Adrenal gland (tissue), 12 donors: ENCODE results near the gene EIF1AD. TPM values are rescaled to one million over a fixed set of nuclear protein-coding genes. Genes with fewer than 3 reads are reported as not detected.

Source experiments
- DNase-seq, 7 donors: peaks; one replicate each; pipeline ENCODE4 v3.0.0-alpha.2; 2019 to 2020
- H3K27ac ChIP-seq, 5 donors: fragments of 200-600 bp; sonication (generic) in 4 of 5; 1 replicate in 3 of 5; 2 replicates in 2 of 5; pipeline versions ENCODE4 v1.5.1 to v1.8.0; 2016 to 2020; ENCODE audit warnings: mild to moderate bottlenecking in 1 of 5
- H3K27me3 ChIP-seq: fragments of 200-600 bp; 2 replicates; pipeline ENCODE4 v1.8.0; 2021
- H3K36me3 ChIP-seq, 2 donors: fragments of 200-600 bp; replicated peaks in 1 of 2; 1 replicate in 1 of 2; 2 replicates in 1 of 2; pipeline versions ENCODE4 v1.5.1 to v1.8.0; 2018 to 2022
- H3K4me1 ChIP-seq, 2 donors: fragments of 200-600 bp; replicated peaks in 1 of 2; 1 replicate in 1 of 2; 2 replicates in 1 of 2; pipeline versions ENCODE4 v1.5.1 to v1.8.0; 2018 to 2021
- H3K4me3 ChIP-seq, 4 donors: fragments of 200-600 bp; sonication (generic) in 3 of 4; one replicate each; pipeline ENCODE4 v1.5.1; 2016 to 2018
- H3K9me3 ChIP-seq, 3 donors: fragments of 200-600 bp; sonication (generic) in 1 of 3; replicated peaks in 1 of 3; 1 replicate in 2 of 3; 2 replicates in 1 of 3; pipeline versions ENCODE4 v1.5.1 to v1.8.0; 2016 to 2021
- CTCF ChIP-seq, 6 experiments: fragments of 450-650 bp in 4 of 6; fragments of 200-600 bp in 2 of 6; sonication (generic) in 1 of 6; IDR thresholded peaks; 1 replicate in 5 of 6; 2 replicates in 1 of 6; pipeline versions ENCODE4 v1.5.1 to v1.8.0; 2016 to 2021; ENCODE audit warnings: antibody characterized with exemption in 6 of 6, mild to moderate bottlenecking in 2 of 6, moderate library complexity in 1 of 6
- POLR2A ChIP-seq, 2 donors: fragments of 450-650 bp; IDR thresholded peaks; one replicate each; pipeline ENCODE4 v1.6.1; 2017; ENCODE audit warnings: antibody characterized with exemption in 2 of 2, mild to moderate bottlenecking in 2 of 2, moderate library complexity in 1 of 2
- WGBS, 4 donors: extraction: QIAGEN DNeasy Blood & Tissue Kit in 2 of 4; methylation state at CpG; one replicate each; pipeline versions ENCODE4 v1.1.5 to v1.1.7; 2013 to 2017; 5-methylcytosine and 5-hydroxymethylcytosine counted together
- intact Hi-C, 2 donors: fragments of 100-400 bp; cut with DNase I; formaldehyde crosslinking; loops; one replicate each; pipeline versions ENCODE4 v1.14.1 to v1.15.0; 2022 to 2023
- polyA plus RNA-seq, 3 donors: library from polyadenylated mRNA; stranded (reverse); fragments of 200-250 nt in 2 of 3; fragments of 350-450 nt in 1 of 3; fragmentation: Illumina TruSeq in 1 of 3; extraction: RNeasy Lipid Tissue Mini Kit (QIAGEN cat#74804) in 1 of 3; gene quantifications; one replicate each; pipeline ENCODE4 v1.2.3, GENCODE V29; 2013 to 2014
- total RNA-seq, 9 donors: library from RNA; depleted of rRNA in 4 of 9; stranded (reverse); fragments of >200 nt in 4 of 9; fragments of 120-200 nt in 1 of 9; fragmentation: NEBNext Ultra II Directional in 1 of 9; extraction: Animal tissue kit (Norgen Biotek cat#: 25700) in 1 of 9; gene quantifications; one replicate each; pipeline versions ENCODE4 v1.1.0 to v1.2.4, GENCODE V29; 2013 to 2023
- donor health status: healthy with polysubstance abuse.
- donor health status: Bipolar disorder and iron deficiency.
- donor health status: DM: yes; HTN: yes; CAD: no.
- donor health status: DM: no; HTN: no; CAD: no.
- donor health status: DM: no; HTN: no; CAD: no.
- donor health status: DM: yes; HTN: yes; CAD: no.

Gene EIF1AD
- total and polyA plus RNA-seq, 12 donors = 15.5 to 49.0 (median 29.6) TPM

GRCh38 chr11:66048547-66049323 is 46.8 kb upstream of the EIF1AD start, which contains the start of gene GAL3ST3:
GAL3ST3 (minus strand) TSS chr11:66049161; CDS start chr11:66045415, 3,746 bp downstream.
- TF ChIP-seq POLR2A (IDR thresholded peaks at IDR 0.05) (no peak), CTCF (IDR thresholded peaks at IDR 0.05) (no peak)
- H3K27me3 ChIP-seq = peaks cover 7% of the 10 kb centered on the region
- no peak within 1 kb of the TSS for H3K27ac ChIP-seq
- H3K9me3 ChIP-seq = no peaks in the 10 kb centered on the region
- DNase-seq = no peak
- H3K36me3 ChIP-seq = no peaks in the 10 kb centered on the region
- no peak within 1 kb of the TSS for H3K4me3 ChIP-seq
- H3K4me1 ChIP-seq = peaks cover 7 to 17% of the 10 kb centered on the region in 2 donors
- intact Hi-C loops = no loop called here
- 10 to 25% (median 14%) methylated on average over 10 to 39 of the region's 39 CpGs for WGBS, 4 donors

GRCh38 chr11:66047541-66048365 is 45.8 kb upstream of the EIF1AD start:
- intact Hi-C loops = no loop called here

GRCh38 chr11:66046901-66047300 is 44.9 kb upstream of the EIF1AD start:
- no peak for DNase-seq
- Histone ChIP-seq H3K4me1 (peaks cover 0 to 7% of the 10 kb centered on the region in 2 donors), H3K9me3 (no peaks in the 10 kb centered on the region), H3K36me3 (no peaks in the 10 kb centered on the region), H3K27ac (no peak overlapping the region), H3K27me3 (peaks cover 7% of the 10 kb centered on the region), H3K4me3 (no peak overlapping the region)
- 69 to 89% (median 82%) methylated on average over 3 of the region's 3 CpGs for WGBS, 4 donors
- TF ChIP-seq CTCF (IDR thresholded peaks at IDR 0.05) = no peak
- TF ChIP-seq POLR2A (IDR thresholded peaks at IDR 0.05) = no peak
- intact Hi-C loops = no loop called here

More at GRCh38 chr11:66047541-66048365, 45.8 kb upstream of the EIF1AD start:
- no peak overlapping the region for H3K4me3 ChIP-seq
- no peak overlapping the region for H3K27ac ChIP-seq
- no peak for TF ChIP-seq POLR2A (IDR thresholded peaks at IDR 0.05)
- TF ChIP-seq CTCF (IDR thresholded peaks at IDR 0.05) = no peak
- H3K36me3 ChIP-seq = no peaks in the 10 kb centered on the region
- WGBS, 4 donors = 58 to 73% (median 68%) methylated on average over 9 to 11 of the region's 11 CpGs
- peaks cover 7% of the 10 kb centered on the region for H3K27me3 ChIP-seq
- no peak for DNase-seq
- H3K9me3 ChIP-seq = no peaks in the 10 kb centered on the region
- H3K4me1 ChIP-seq = peaks cover under 1 to 8% of the 10 kb centered on the region in 2 donors

GRCh38 chr11:66045177-66045639 is 43.3 kb upstream of the EIF1AD start:
- WGBS, 4 donors = 12 to 33% (median 16%) methylated on average over 3 to 11 of the region's 11 CpGs
- Histone ChIP-seq H3K27me3 (peaks cover 7% of the 10 kb centered on the region), H3K36me3 (no peaks in the 10 kb centered on the region), H3K4me3 (no peak overlapping the region), H3K4me1 (no peaks in the 10 kb centered on the region), H3K27ac (no peak overlapping the region), H3K9me3 (no peaks in the 10 kb centered on the region)
- DNase-seq = peak; percentile 68 to 82 (median 78)
- intact Hi-C loops = no loop called here
- no peak for TF ChIP-seq POLR2A (IDR thresholded peaks at IDR 0.05)
- TF ChIP-seq CTCF (IDR thresholded peaks at IDR 0.05) = peak; percentile 70 to 93 (median 89)
